Measurements from ENCODE around the gene LINC00632. TPM values are rescaled to one million over a fixed set of nuclear protein-coding genes. Genes with fewer than 3 reads are reported as not detected.

Gene LINC00632
- total RNA-seq, 1 donor from 2014 or later = 152 TPM

DNA sequence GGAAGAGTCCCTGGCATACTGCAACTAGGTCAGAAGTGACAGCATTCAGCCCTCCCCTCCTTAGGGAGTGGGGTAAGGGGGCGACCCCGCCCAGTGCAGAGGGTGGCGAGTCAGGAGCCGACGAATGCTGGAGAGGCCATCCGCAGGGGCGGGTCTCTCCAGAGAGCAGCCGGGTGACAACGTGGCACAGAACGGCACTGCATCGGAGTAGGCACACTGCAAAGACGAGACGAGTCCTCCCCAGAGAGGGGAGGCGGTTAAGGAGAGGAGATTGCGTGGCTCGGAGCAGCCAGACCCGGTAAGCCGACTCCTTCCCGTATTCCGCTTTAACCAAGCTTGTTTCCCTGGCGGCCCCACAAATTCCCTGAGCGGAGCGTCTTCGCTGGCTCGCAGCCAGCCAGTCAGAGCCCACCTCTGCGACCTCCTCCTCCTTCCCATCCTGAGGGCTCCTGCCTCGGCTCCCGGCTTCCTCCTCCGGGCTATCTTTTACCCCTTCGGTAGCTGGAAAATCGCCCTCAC lies 54.9 kb downstream of the LINC00632 start:
- peak; percentile 11 for DNase-seq (ENCODE audit: low spot score, unreplicated experiment)
- Mint-ChIP-seq H3K9me3 (ENCODE audit: low read depth) (no peaks in the 10 kb centered on the region), H3K27me3 (peaks cover 34% of the 10 kb centered on the region), H3K36me3 (ENCODE audit: insufficient read depth) (no peaks in the 10 kb centered on the region), H3K4me1 (ENCODE audit: low read depth) (peaks cover 8% of the 10 kb centered on the region), H3K27ac (peak overlapping the region; percentile 25), H3K4me3 (ENCODE audit: low read depth) (peak overlapping the region; percentile 75)
- TF ChIP-seq, protein P1, sequence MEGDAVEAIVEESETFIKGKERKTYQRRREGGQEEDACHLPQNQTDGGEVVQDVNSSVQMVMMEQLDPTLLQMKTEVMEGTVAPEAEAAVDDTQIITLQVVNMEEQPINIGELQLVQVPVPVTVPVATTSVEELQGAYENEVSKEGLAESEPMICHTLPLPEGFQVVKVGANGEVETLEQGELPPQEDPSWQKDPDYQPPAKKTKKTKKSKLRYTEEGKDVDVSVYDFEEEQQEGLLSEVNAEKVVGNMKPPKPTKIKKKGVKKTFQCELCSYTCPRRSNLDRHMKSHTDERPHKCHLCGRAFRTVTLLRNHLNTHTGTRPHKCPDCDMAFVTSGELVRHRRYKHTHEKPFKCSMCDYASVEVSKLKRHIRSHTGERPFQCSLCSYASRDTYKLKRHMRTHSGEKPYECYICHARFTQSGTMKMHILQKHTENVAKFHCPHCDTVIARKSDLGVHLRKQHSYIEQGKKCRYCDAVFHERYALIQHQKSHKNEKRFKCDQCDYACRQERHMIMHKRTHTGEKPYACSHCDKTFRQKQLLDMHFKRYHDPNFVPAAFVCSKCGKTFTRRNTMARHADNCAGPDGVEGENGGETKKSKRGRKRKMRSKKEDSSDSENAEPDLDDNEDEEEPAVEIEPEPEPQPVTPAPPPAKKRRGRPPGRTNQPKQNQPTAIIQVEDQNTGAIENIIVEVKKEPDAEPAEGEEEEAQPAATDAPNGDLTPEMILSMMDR (IDR thresholded peaks at IDR 0.05; ENCODE audit: unreplicated experiment) = no peak

DNA sequence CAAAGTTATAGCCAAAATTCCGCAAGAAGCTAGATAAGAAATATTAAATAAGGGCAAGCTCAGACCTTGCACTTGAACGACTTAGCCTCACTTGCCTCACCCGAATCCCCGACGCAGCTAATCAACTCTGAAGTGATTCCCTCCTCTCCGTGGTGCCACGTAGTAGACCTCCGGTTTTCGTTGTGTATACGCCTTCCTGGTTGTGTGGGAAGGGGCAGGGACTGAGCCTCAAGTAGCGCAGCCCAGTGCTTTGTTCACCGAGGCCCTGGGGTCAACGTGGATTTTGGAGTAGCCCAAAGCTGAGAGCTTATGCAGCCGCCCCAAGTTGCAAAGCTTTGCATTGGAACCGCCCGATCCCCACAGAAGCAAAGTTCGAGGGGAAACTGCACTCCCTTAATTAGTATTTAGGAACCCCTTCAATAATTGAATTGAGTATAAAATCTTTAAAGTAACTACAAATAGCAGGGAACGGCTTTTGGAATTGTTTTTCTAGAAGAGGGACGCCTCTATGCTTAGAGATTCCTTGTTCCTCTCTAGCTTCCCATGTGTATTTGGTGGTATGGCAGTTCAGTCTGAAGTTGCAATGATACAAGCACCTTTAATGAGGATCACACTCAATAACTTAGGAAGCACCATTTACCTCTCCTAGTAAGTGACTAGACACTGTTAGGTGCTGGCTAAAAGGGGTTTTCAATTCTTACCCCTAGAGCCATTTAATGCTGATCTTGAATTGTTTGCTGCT lies 55.7 kb downstream of the LINC00632 start:
- no peak for DNase-seq (ENCODE audit: low spot score, unreplicated experiment)
- Mint-ChIP-seq H3K36me3 (ENCODE audit: insufficient read depth) (no peaks in the 10 kb centered on the region), H3K4me1 (ENCODE audit: low read depth) (peaks cover 8% of the 10 kb centered on the region), H3K9me3 (ENCODE audit: low read depth) (no peaks in the 10 kb centered on the region), H3K4me3 (ENCODE audit: low read depth) (peak overlapping the region; percentile 75), H3K27me3 (peaks cover 34% of the 10 kb centered on the region), H3K27ac (no peak overlapping the region)
- TF ChIP-seq, protein P1 (IDR thresholded peaks at IDR 0.05; ENCODE audit: unreplicated experiment) = no peak

DNA sequence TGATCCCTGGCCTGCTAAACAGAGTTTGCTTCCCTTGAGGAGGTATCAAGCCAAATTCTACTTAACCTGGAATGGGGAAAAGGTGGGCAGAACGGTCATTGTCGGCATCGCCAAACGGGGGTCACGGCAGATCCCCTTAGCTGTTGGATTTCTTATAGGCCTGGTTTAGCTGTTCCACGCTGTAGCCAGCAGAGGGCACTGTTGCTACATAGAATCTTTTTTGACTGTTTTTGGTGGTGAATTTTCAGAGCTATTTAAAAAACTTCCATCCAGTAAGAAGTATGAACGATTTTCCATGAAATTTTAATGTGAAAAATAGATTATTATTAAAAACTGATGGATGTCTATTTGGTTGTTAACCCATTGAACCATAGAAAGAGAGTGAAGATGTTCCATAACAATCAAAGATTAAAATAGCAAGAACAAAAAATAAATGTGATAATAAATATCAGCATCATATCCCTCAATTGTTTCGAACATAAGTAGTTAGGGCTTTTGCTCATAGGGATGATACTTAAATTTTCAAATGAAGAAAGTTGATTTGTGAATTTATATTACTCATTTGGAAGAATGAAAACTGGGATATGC lies 56.6 kb downstream of the LINC00632 start:
- peaks cover under 1% of the 10 kb centered on the region for H3K36me3 Mint-ChIP-seq (ENCODE audit: insufficient read depth)
- TF ChIP-seq, protein P1 (IDR thresholded peaks at IDR 0.05; ENCODE audit: unreplicated experiment) = peak; percentile 85
- H3K4me3 Mint-ChIP-seq (ENCODE audit: low read depth) = peak overlapping the region; percentile 75
- peaks cover 8% of the 10 kb centered on the region for H3K4me1 Mint-ChIP-seq (ENCODE audit: low read depth)
- H3K9me3 Mint-ChIP-seq (ENCODE audit: low read depth) = no peaks in the 10 kb centered on the region
- H3K27me3 Mint-ChIP-seq = peaks cover 33% of the 10 kb centered on the region
- H3K27ac Mint-ChIP-seq = no peak overlapping the region
- DNase-seq (ENCODE audit: low spot score, unreplicated experiment) = peak; percentile 44

DNA sequence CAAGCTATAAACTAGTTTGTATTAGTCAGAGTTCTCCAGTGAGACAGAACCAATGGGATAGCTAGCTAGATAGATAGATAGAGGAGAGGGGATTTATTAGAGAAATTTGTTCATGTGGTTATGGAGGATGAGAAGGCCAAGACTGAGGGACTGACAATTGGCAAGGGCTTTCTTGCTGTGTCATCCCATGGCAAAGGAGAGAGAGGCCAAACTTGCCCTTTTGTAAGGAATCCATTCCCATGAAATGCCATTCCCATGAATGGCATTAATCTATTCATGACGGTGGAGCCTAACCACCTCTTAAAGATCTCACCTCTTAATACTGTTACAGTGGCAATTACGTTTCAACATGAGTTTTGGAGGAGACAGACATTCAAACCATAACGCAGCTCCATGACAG lies 58.1 kb downstream of the LINC00632 start:
- Mint-ChIP-seq H3K4me3 (ENCODE audit: low read depth) (no peak overlapping the region), H3K36me3 (ENCODE audit: insufficient read depth) (peaks cover 4% of the 10 kb centered on the region), H3K9me3 (ENCODE audit: low read depth) (peaks cover 3% of the 10 kb centered on the region), H3K27me3 (peaks cover 24% of the 10 kb centered on the region), H3K4me1 (ENCODE audit: low read depth) (peaks cover 6% of the 10 kb centered on the region), H3K27ac (no peak overlapping the region)
- TF ChIP-seq, protein P1 (IDR thresholded peaks at IDR 0.05; ENCODE audit: unreplicated experiment) = no peak
- no peak for DNase-seq (ENCODE audit: low spot score, unreplicated experiment)

DNA sequence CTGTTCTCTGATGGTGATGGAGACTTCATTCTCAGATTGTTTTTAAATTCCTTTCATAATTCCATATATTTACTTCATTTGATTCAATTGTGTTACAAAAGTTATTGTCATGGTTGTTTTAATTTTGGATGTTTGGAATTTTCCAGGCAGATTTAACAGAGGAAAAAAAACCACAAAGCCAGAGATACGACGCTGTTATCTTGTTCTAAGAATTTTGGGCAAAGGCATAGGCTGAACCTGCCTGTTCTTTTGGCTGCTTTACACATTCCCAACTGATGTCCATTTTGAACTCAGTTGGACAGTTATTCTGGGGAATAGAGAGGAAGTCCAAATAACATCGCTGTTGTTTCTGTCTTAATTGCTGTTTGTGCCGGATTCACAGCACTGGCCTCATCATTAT lies 65.7 kb downstream of the LINC00632 start:
- no peak for DNase-seq (ENCODE audit: low spot score, unreplicated experiment)
- H3K27ac Mint-ChIP-seq = no peak overlapping the region
- H3K27me3 Mint-ChIP-seq = no peaks in the 10 kb centered on the region
- no peak overlapping the region for H3K4me3 Mint-ChIP-seq (ENCODE audit: low read depth)
- TF ChIP-seq, protein P1 (IDR thresholded peaks at IDR 0.05; ENCODE audit: unreplicated experiment) = no peak
- peaks cover 22% of the 10 kb centered on the region for H3K9me3 Mint-ChIP-seq (ENCODE audit: low read depth)
- H3K4me1 Mint-ChIP-seq (ENCODE audit: low read depth) = no peaks in the 10 kb centered on the region
- H3K36me3 Mint-ChIP-seq (ENCODE audit: insufficient read depth) = peaks cover 8% of the 10 kb centered on the region

Data from progenitor cell of endocrine pancreas (in vitro differentiated cells).